ENCODE results near the gene MED31. TPM values are rescaled to one million over a fixed set of nuclear protein-coding genes. Genes with fewer than 3 reads are reported as not detected.
A peak's percentile ranks its signal among the peaks of the same experiment; 100 is the strongest.

Gene MED31
- polyA plus RNA-seq, 2 of the 4 experiments (the other 2 are of a cell fraction): 32.2 to 49.0 TPM

GRCh38 chr17:6683081-6683684 is 31.8 kb upstream of the MED31 start:
- CTCF ChIA-PET: interaction anchor here (1.0 to 4.4 kb wide), 13 partner anchors 8 to 338 kb away, joined by 3 to 35 read pairs (median 4); partner anchors contain the start of gene SLC13A5
- Histone ChIP-seq H3K4me2 (no peak overlapping the region), H3K9me3 (no peaks in the 10 kb centered on the region), H3K4me3 (no peak overlapping the region), H3K4me1 (peaks cover 10% of the 10 kb centered on the region; the same call in 2 of the 3 replicates), H3K27ac (no peak overlapping the region)
- ATAC-seq (no peak), DNase-seq (ENCODE audit: low read depth in 1 of 2, low spot score in 1 of 2) (no peak), FAIRE-seq (peak; percentile 23)
- POLR2A ChIA-PET: interaction anchor here (0.6 to 1.0 kb wide), 2 partner anchors 10 to 405 kb away, joined by 3 read pairs; no protein-coding TSS in a partner anchor
- TF ChIP-seq EHF (CRISPR knock-in tag; IDR thresholded peaks at IDR 0.05) (no peak), RAD21 (conservative IDR thresholded peaks at IDR 0.05 in 1 of 2, IDR thresholded peaks at IDR 0.05 in 1 of 2) (no peak), FOSB (CRISPR knock-in tag; IDR thresholded peaks at IDR 0.05) (no peak), ZFP36 (IDR thresholded peaks at IDR 0.05; ENCODE audit: borderline replicate concordance, partially characterized antibody) (no peak), KDM5A (IDR thresholded peaks at IDR 0.05) (no peak), CBX8 (IDR thresholded peaks at IDR 0.05) (no peak), RFX5 (IDR thresholded peaks at IDR 0.05) (no peak), ZC3H11A (IDR thresholded peaks at IDR 0.05) (no peak), EHMT2 (IDR thresholded peaks at IDR 0.05; ENCODE audit: low read depth) (no peak), HDAC2 (IDR thresholded peaks at IDR 0.05) (no peak), HEYL (CRISPR knock-in tag; IDR thresholded peaks at IDR 0.05) (no peak), CEBPB (IDR thresholded peaks at IDR 0.05) (no peak)
- TF ChIP-seq, protein P1, sequence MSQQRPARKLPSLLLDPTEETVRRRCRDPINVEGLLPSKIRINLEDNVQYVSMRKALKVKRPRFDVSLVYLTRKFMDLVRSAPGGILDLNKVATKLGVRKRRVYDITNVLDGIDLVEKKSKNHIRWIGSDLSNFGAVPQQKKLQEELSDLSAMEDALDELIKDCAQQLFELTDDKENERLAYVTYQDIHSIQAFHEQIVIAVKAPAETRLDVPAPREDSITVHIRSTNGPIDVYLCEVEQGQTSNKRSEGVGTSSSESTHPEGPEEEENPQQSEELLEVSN (IDR thresholded peaks at IDR 0.05; ENCODE audit: borderline replicate concordance, low read depth): no peak
- TF ChIP-seq, protein P2, sequence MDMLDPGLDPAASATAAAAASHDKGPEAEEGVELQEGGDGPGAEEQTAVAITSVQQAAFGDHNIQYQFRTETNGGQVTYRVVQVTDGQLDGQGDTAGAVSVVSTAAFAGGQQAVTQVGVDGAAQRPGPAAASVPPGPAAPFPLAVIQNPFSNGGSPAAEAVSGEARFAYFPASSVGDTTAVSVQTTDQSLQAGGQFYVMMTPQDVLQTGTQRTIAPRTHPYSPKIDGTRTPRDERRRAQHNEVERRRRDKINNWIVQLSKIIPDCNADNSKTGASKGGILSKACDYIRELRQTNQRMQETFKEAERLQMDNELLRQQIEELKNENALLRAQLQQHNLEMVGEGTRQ (IDR thresholded peaks at IDR 0.05): no peak
- WGBS (ENCODE audit: missing lambda C conversion rate): 44% methylated on average over 3 of the region's 3 CpGs

DNA sequence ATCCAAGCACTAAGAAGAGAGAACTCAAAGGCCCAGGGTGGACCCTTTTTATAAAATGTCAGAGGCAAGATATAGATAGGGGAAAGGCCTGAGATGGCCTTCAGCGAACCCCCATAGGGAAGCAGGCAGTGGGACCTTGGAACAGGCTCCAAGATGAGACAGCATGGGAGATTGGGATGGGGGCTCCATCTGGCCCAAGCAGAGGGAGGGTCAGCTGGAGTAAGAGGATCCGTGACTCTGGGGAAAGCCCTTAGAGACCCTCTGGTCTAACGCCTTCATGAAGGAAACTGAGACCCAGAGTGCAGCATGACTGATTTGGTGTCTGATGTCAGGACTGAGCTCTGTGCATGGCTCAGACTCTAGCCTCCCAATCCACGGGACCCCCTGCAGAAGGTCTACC is 30.9 kb upstream of the MED31 start:
- FAIRE-seq (no peak), DNase-seq (ENCODE audit: low read depth in 1 of 2, low spot score in 1 of 2) (no peak), ATAC-seq (no peak)
- 33% methylated on average over 4 of the region's 4 CpGs for WGBS (ENCODE audit: missing lambda C conversion rate)
- Histone ChIP-seq H3K4me2 (no peak overlapping the region), H3K27ac (no peak overlapping the region), H3K4me3 (no peak overlapping the region), H3K4me1 (peaks cover 10% of the 10 kb centered on the region; the same call in 2 of the 3 replicates), H3K9me3 (no peaks in the 10 kb centered on the region)
- ChIA-PET POLR2A (no interaction called here), CTCF (interaction anchor here (1.0 to 4.4 kb wide), 7 partner anchors 9 to 321 kb away, joined by 3 to 35 read pairs (median 6); no protein-coding TSS in a partner anchor)
- TF ChIP-seq HEYL (CRISPR knock-in tag; IDR thresholded peaks at IDR 0.05): no peak
- TF ChIP-seq, protein P1 (IDR thresholded peaks at IDR 0.05; ENCODE audit: borderline replicate concordance, low read depth): no peak
- no peak for TF ChIP-seq RAD21 (conservative IDR thresholded peaks at IDR 0.05 in 1 of 2, IDR thresholded peaks at IDR 0.05 in 1 of 2)
- TF ChIP-seq BCL3 (IDR thresholded peaks at IDR 0.05): no peak
- TF ChIP-seq POLR2AphosphoS2 (conservative IDR thresholded peaks at IDR 0.05; ENCODE audit: low read length): no peak
- no peak for TF ChIP-seq KDM1A (IDR thresholded peaks at IDR 0.05; ENCODE audit: low read depth)
- no peak for TF ChIP-seq HOXA7 (CRISPR knock-in tag; IDR thresholded peaks at IDR 0.05)
- no peak for TF ChIP-seq RCOR1 (IDR thresholded peaks at IDR 0.05; ENCODE audit: low read depth, low read length)
- TF ChIP-seq BHLHE40 (IDR thresholded peaks at IDR 0.05; ENCODE audit: low read depth, low read length): no peak
- no peak for TF ChIP-seq RNF2 (IDR thresholded peaks at IDR 0.05; ENCODE audit: borderline replicate concordance, low read depth)
- TF ChIP-seq EP300 (IDR thresholded peaks at IDR 0.05): no peak
- no peak for TF ChIP-seq RARB (CRISPR knock-in tag; IDR thresholded peaks at IDR 0.05)
- no peak for TF ChIP-seq EHF (CRISPR knock-in tag; IDR thresholded peaks at IDR 0.05)
- TF ChIP-seq NFE2L2 (conservative IDR thresholded peaks at IDR 0.05; ENCODE audit: low read length): no peak
